H1 (cell line): Measurements from ENCODE around the gene ITPR3. TPM values are rescaled to one million over a fixed set of nuclear protein-coding genes. Genes with fewer than 3 reads are reported as not detected.

ENCODE experiments used
- CBX5 ChIP-seq: fragments of 300-800, 300-1000 bp; sonication (generic); IDR thresholded peaks from 2 replicates; pipeline ENCODE4 v1.7.1; 2016; ENCODE audit warnings: antibody characterized with exemption, low read length, low read depth
- MAX ChIP-seq: IDR thresholded peaks from 2 replicates; pipeline ENCODE4 v1.6.1; 2012; ENCODE audit warnings: inconsistent platforms
- polyA plus RNA-seq, 7 experiments: library from polyadenylated mRNA; depleted of rRNA in 3 of 7; stranded (reverse) in 5 of 7; unstranded in 2 of 7; fragments of >200 nt in 5 of 7; fragments of 200-250 nt in 2 of 7; gene quantifications; 1 replicate in 5 of 7; 2 replicates in 1 of 7; 4 replicates in 1 of 7; pipeline versions ENCODE4 v1.2.1 to v1.2.3, GENCODE V29; 2011 to 2013; ENCODE audit warnings: missing spikeins in 2 of 7, mixed read lengths in 2 of 7
- total RNA-seq: library from RNA; stranded (reverse); fragmentation: NEBNext Ultra II Directional; extraction: Animal tissue kit (Norgen Biotek cat#: 25700); gene quantifications from 2 replicates; pipeline ENCODE4 v1.2.1, GENCODE V29; 2021

Gene ITPR3
- total and polyA plus RNA-seq, 2 of the 8 experiments (the other 6 are each of a cell fraction or from before 2014, with no cell fraction given), result 29.1 to 45.7 TPM

DNA sequence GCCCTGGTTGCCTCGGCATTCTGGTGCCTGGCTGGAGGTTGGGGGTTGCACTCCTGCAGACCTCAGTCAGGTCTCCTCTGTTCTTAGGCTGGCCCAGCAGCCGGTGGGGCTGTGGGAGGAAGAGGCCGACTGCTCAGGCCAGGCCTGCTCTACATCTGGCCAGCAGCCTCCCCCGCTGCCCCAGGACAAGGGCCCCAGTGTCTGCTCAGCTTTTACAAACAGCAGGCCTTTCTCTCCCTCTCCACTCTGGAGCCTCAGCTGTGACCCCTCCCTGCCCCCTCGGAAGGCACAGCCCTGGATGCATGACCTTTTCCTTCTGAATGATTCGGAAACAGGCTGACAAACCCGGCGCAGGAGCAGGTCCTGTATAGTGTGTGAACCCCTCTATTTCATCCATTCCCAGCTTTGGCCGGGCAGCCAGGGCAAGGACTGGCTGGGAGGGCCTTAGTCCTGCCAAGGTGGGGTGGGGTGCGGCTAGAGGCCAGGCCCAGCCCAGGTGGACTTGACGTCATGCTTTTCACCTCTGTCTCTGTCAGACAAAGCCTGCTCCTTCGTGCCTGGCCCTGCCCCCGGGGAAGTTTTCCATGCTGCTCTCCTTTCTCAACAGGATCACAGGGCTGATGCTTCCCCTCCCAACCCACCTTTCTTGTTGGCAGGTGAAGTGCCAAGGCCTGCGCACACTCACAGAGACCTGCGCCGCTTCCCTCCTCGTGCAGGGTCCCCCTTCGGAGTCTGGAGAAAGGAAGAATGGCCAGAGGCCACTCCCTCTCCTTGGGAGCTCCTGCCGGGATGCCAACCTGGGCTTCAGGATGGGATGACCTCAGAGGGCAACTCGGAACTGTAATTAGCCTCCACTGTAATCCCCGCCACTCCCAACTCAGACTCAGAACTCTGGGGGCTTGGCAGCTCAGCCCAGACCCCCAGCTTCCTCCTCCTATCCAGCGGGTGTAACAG lies 10.1 kb upstream of the ITPR3 start (continued):
- TF ChIP-seq MAX, result peak; percentile 18; the same call in 1 of the 2 replicates
- TF ChIP-seq CBX5, result no peak
